ENCODE data around the gene RIPK4.

The RIPK4 gene

GRCh38 chr21:41769933-41770332, 3.1 kb upstream of the RIPK4 start:
- DNase-seq (ENCODE audit: low read depth): no peak
- no peak for TF ChIP-seq CTCF (IDR thresholded peaks at IDR 0.05; ENCODE audit: insufficient read depth, low read depth, low read length, missing control alignments)
- no peak overlapping the region for H3K4me3 ChIP-seq (ENCODE audit: low read length)

GRCh38 chr21:41769521-41769920, 2.7 kb upstream of the RIPK4 start:
- DNase-seq (ENCODE audit: low read depth): no peak
- no peak for TF ChIP-seq CTCF (IDR thresholded peaks at IDR 0.05; ENCODE audit: insufficient read depth, low read depth, low read length, missing control alignments)
- no peak overlapping the region for H3K4me3 ChIP-seq (ENCODE audit: low read length)

- H3K4me3 ChIP-seq (ENCODE audit: low read length): no peak overlapping the region
- no peak for TF ChIP-seq CTCF (IDR thresholded peaks at IDR 0.05; ENCODE audit: insufficient read depth, low read depth, low read length, missing control alignments)
- no peak for DNase-seq (ENCODE audit: low read depth)
Observed at GRCh38 chr21:41769111-41769510, 2.3 kb upstream of the RIPK4 start.

GRCh38 chr21:41768437-41769042, 1.7 kb upstream of the RIPK4 start:
- H3K4me3 ChIP-seq (ENCODE audit: low read length): peak overlapping the region; percentile 89
- peak; percentile 36 for TF ChIP-seq CTCF (IDR thresholded peaks at IDR 0.05; ENCODE audit: insufficient read depth, low read depth, low read length, missing control alignments)
- DNase-seq (ENCODE audit: low read depth): peak; percentile 88

- TF ChIP-seq CTCF (IDR thresholded peaks at IDR 0.05; ENCODE audit: insufficient read depth, low read depth, low read length, missing control alignments): no peak
- peak; percentile 46 for DNase-seq (ENCODE audit: low read depth)
- peak overlapping the region; percentile 89 for H3K4me3 ChIP-seq (ENCODE audit: low read length)
Observed at GRCh38 chr21:41767606-41768436, 969 bp upstream of the RIPK4 start.

- DNase-seq (ENCODE audit: low read depth): no peak
- TF ChIP-seq CTCF (IDR thresholded peaks at IDR 0.05; ENCODE audit: insufficient read depth, low read depth, low read length, missing control alignments): no peak
- peak overlapping the region; percentile 89 for H3K4me3 ChIP-seq (ENCODE audit: low read length)
Observed at GRCh38 chr21:41765973-41766882, 624 bp downstream of the RIPK4 start.
